COLO668 (cell line): ENCODE results near the gene PLEKHA6.

ENCODE experiments used
- DNase-seq: peaks from one replicate; lab custom pipeline; 2025; ENCODE audit not compliant: unreplicated experiment; lab: John Stamatoyannopoulos, UW

The PLEKHA6 gene

DNA sequence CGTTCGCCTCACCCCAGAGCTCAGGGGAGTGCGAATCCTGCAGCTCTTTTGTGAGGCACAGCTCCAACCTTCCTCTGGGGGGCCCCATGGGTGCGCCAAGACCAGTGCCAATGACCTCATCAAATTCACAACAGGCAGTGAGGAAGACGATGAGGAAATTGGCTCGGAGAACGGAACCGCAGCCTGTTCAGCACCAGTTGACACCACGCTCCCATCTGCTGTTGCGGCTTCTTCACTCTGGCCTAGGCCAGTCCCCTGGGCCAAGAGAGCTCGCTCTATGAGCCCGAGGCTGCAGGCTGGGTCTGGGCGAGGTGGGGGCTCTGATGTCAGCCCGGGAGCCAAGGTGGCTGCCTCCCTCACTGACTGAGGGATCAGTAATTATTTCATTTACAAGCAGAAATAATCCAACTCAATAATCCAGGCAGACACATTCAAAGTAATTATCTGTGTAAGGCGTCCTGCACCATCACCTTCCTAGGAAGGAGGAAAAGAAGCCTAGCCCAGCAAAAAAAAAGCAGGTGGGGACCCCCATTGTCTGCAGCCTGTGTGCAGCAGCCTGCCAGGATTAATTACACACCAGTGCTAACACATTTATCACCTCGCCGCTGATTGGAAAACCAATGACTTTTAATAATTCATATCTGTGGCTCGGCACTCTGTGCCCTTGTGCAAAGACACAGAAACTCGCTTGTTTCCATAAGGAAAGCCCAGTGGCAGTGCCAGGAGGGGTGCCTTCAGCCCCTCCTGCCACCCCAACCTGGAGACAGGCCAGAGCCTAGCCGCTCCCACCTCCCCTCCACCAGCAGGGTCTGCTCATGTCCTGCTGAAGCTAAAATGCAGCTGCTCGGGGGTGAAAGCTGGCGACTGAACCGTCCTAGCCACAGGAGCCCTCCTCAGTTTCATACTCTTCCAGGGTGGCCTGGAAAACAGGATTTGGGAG, 1.9 kb downstream of the PLEKHA6 start:
- DNase-seq, result no peak

DNA sequence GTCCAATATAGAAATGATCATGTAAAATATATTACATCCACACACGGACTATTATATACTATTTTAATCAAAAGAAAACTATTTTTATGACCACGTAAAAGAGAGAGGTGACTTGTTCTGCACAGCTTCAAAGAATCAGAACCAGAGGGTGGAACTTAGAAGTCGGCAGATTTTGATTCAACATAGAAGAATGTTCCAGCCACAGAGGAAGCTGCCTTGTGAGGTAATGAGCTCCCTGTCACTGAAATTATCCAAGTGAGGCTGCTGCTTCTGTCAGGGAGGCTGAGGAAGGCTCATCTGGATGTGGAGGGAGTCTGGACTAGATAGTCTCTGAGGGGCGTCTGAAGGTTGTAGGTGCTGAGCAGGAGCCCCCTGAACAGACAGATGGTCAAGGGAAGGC, 2.7 kb downstream of the PLEKHA6 start:
- DNase-seq, result no peak

GRCh38 chr1:204355913-204356312, 3.8 kb downstream of the PLEKHA6 start:
- DNase-seq, result no peak

DNA sequence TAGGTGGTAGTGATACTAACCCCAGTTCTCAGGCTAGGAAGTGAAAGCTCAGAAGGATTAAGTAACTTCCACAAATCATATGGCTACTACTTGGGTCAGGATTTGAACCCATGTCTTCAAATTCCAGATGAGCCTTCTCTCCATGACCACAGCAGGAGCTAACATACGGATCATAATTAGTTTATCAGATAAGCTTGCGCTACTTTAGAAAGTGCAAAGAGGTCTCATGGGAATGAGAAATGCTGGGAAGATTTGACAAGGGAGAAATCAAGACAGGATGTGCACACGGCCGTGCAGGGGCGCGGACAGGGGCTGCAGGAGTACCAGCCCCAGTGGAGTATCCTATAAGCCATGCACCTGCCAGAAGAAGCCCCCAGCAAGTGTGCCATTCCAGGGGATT, 5.2 kb downstream of the PLEKHA6 start:
- no peak for DNase-seq

DNA sequence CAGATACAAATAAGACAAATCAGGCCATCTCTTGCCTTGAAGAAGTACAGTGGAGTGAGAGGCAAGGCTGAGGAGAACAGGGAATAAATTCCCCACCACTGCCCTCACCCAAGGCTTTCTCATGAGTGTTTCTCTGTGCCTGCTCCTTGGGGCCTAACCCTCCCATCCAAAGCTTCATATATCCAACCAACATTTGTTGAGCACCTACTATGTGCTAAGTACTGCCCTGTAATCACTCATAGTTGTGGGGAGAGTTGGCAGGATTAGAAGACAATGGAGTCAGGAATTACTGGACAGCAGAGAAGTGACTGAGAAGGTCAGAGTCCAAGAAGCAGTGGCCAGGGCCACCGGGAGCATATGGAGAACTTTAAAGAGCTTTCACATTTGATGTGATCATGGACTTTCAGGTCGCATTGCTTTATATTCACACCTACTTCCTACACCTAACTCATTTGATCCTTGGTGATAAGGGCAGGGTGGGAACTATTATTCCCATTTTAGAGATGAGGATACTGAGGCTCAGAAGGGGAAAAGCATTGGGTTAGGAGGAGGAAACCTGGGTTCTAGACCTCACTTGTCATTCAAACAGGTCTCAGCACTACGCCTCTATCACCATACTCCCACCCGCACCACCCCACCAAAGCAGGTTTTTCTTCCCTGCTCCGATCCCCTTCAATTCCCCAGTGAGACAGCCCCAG, 6.4 kb downstream of the PLEKHA6 start:
- DNase-seq, result no peak

DNA sequence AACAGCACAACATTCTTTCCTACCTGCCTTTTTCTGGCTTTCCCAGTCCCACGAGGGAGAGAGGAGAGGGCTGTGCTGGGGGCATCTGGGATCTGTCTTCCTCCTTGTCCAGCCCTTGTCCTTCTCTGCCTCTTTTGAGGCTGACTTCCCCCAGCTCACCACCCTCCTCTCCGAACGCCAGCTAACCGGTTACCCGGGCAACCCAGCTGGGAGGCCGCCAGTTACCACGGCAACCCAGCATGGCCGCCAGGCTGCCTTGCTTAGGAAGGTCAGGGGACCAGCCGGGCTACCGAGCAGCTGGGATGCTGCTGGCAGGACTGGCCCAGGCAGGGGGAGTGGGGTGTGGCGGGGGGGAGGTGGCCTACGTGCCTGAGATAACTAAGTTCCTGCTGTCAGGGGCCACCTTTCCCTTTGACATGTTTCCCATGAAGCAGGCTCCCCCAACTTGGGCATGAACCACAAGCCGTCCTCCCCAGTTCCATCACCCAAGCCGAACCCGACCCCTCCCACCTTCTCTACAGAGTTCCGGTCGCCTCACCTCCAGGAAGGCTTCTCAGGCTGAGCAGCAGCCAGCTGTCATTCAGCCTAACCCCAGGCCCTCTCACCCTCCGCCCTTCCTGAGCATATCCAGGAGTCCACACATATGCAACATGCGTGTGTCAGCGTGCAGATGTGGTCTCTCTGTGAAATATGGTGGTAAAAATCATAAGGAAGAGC, 8.7 kb downstream of the PLEKHA6 start:
- peak; percentile 20 for DNase-seq

- no peak for DNase-seq
These were observed 9.4 kb downstream of the PLEKHA6 start for GRCh38 chr1:204350312-204350711.

GRCh38 chr1:204349602-204350001, 10.1 kb downstream of the PLEKHA6 start:
- no peak for DNase-seq

GRCh38 chr1:204348722-204349121, 11.0 kb downstream of the PLEKHA6 start:
- peak; percentile 20 for DNase-seq

- DNase-seq, result no peak
These were observed 11.5 kb downstream of the PLEKHA6 start for GRCh38 chr1:204348242-204348641.

- no peak for DNase-seq
These were observed 13.6 kb downstream of the PLEKHA6 start for GRCh38 chr1:204345941-204346645.

DNA sequence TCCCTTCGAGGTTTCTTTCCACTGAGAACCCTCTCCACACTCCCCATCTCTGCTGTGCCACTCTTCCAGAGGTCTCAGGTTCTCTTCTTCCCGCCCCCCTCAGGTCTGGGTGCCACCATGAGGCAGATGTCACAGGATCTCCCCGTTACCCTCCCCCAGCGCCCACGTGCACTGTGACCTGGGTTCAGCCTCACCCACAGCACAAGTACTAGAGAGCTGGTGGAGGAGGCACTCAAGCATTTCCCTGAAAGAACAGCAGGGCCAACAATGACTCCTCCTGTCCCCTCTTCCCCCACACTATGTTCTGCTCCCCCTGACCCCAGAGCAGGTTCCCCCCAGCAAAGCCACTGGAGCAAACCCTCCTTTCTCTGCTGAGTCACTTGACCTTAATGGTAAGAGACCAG, 14.3 kb downstream of the PLEKHA6 start:
- no peak for DNase-seq

DNA sequence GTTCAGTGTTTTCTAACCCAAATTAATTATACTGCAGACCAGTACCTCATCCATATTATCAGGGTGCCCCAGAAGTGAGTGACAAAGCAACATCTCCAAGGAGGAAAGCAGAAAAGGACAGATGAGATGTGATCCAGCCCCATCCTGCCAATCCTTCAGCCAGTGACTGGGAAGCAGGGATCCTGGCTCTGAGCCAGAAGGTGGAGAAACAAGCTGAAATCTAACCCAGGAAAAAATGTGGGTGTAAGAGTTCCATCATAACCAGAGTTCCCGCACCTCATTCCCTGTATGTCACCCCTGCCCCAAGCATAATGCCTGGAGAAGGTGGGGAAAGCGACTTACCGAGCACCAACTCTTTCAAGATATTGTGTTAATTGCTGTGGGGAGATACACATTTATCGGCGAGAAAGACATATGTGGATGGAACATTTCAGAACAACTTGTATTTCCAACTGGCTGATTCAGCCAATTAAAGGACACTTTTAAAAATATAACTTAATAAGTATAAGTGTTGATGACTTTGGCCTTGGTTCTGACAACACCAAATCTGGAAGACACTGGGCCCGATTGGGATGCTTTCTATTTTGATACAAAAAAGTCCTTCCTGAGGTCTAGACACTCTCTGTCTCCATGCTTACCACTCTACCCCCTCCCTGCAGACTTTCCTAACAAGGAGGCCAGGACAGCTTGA, 14.9 kb downstream of the PLEKHA6 start:
- peak; percentile 24 for DNase-seq

GRCh38 chr1:204343802-204344201, 15.9 kb downstream of the PLEKHA6 start:
- no peak for DNase-seq

GRCh38 chr1:204343247-204343646, 16.5 kb downstream of the PLEKHA6 start:
- DNase-seq, result no peak

GRCh38 chr1:204342310-204342709, 17.4 kb downstream of the PLEKHA6 start:
- no peak for DNase-seq

DNA sequence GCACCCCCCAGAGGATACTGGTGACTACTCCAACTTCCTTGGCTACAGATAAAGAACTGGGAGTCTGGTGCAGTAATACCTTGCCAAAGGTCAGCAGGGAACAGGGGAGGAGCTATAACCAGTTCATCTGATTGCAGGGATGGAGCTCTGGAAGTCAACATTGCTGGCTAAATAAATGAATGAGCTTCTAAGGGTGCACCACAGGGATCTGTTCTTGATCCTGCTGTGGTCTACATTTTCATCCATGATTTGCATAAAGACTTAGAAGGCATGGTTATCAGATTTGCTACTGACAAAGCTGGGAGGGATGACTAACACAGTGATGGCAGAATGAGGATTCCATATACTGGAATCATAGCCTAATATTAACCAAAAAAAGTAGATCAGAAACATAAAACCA, 18.3 kb downstream of the PLEKHA6 start:
- DNase-seq, result peak; percentile 25

DNA sequence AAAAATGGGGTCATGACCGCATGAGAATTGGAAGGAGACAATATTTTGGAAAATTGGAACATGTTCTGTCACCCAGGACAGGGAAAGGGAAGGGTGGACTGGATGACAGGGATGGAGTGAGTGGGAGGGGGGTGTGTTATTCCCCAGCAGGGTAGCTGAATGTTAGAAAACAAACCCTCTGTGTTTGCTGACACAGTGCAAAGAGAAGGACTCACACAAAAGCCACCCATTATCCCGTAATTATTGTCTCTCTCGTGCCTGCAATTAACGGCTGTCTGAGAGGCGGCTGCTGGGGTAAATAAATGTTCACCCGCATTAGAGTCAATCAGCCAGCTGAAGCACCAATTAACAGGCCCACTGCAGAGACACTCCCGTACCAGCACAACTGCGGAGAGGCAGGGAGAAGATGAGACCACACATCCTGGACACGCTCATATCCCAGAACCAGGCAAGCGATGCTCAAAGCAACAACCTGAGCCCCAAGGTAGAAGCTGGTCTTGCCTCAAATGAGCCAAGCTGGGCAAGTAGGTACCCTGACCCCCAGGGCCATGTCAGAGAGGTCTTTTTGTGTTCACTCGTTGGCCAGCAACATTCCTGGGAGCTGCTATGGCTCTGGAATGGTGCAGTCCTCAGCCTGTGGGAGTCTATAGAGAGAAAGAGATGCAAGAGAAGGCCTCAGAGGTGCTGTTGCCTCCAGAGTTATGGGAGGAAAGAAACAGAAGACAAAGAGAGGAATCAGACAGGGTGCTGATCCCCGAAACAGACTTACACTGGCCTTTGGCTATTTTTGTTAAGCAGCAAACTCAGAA, 19.4 kb downstream of the PLEKHA6 start:
- peak; percentile 77 for DNase-seq

- no peak for DNase-seq
These were observed 20.2 kb downstream of the PLEKHA6 start for GRCh38 chr1:204339541-204339940.

GRCh38 chr1:204338997-204339396, 20.7 kb downstream of the PLEKHA6 start:
- no peak for DNase-seq
